H1 (cell line): ENCODE data around the gene FAM193B.

ENCODE experiments used
- GABPA ChIP-seq: IDR thresholded peaks from 2 replicates; pipeline ENCODE4 v1.6.1; 2011; ENCODE audit warnings: mild to moderate bottlenecking, low read length, moderate library complexity, borderline replicate concordance; ENCODE audit not compliant: insufficient read depth
- POU5F1 ChIP-seq: IDR thresholded peaks from 2 replicates; pipeline ENCODE4 v1.6.1; 2011; ENCODE audit warnings: low read depth, mild to moderate bottlenecking, low read length, moderate library complexity
- TEAD4 ChIP-seq: IDR thresholded peaks from 2 replicates; pipeline ENCODE4 v1.6.1; 2012; ENCODE audit warnings: low read depth, low read length, inconsistent platforms, mixed read lengths

DNA sequence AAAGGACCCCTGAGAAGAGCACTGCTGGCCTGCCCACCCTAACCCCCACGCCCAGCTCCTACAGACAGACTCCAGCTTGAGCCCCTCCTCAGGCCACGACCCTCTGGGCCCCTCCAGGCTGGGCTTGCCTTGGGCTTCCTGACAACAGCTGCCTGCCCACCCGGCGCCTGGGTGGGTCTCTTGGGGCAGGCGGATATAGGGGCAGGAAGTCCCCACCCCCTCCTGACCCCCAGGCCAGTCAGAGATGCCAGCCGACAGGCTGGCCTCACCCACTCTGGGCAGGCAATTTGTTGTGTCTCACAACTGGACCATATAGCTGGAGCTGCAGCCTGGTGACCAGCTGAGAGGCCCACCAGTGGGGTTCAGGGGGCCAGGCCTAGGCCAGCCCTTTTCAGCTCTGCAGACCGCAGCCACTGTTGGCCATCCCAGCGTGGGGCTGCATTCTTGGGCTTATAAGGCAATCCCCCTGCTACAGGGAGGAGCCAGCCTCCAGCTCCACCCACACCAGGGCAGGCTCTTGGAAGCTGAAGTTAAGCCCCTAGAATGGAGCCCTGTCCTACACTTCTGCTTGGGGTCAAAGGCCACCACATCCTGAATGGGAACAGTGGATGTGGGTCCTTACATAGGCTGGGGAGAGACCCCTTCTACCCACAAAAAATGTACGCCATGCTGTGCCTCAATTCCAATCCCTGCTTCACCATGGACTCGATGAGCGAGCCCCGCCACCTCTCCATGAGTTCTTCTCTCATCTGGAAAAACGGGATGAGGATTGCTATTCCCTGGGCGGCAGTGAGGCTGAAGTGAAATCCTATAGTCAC is 58.9 kb downstream of the FAM193B start:
- TF ChIP-seq POU5F1 (no peak), GABPA (no peak), TEAD4 (peak; percentile 90)
